HepG2 (cell line): ENCODE data around the gene ZNF618. TPM values are rescaled to one million over a fixed set of nuclear protein-coding genes. Genes with fewer than 3 reads are reported as not detected.

Experiments
- BORCS8-MEF2B ChIP-seq: sonication (generic); formaldehyde crosslinking; IDR thresholded peaks from 2 replicates; pipeline ENCODE4 v1.8.0; 2022; ENCODE audit warnings: mild to moderate bottlenecking, missing genetic modification reagents
- IKZF1 ChIP-seq: fragments of 450-650 bp; IDR thresholded peaks from 2 replicates; pipeline ENCODE4 v1.7.1; 2016
- NONO ChIP-seq, 2 experiments: fragments of 450-650 bp in 1 of 2; sonication (generic) in 1 of 2; formaldehyde crosslinking in 1 of 2; IDR thresholded peaks in 1 of 2; conservative IDR thresholded peaks in 1 of 2; 2 replicates each; pipeline versions ENCODE4 v1.6.1 to v1.8.0; 2017 to 2022; ENCODE audit warnings: mild to moderate bottlenecking in 1 of 2, missing genetic modification reagents in 1 of 2, moderate library complexity in 1 of 2
- ZBTB42 ChIP-seq: sonication (generic); formaldehyde crosslinking; IDR thresholded peaks from 2 replicates; pipeline ENCODE4 v1.5.0; 2020; ENCODE audit warnings: mild to moderate bottlenecking, missing genetic modification reagents
- ZNF264 ChIP-seq: sonication (generic); formaldehyde crosslinking; IDR thresholded peaks from 2 replicates; pipeline ENCODE4 v1.4.0; 2020; ENCODE audit warnings: missing genetic modification reagents
- ZNF354B ChIP-seq: sonication (generic); formaldehyde crosslinking; IDR thresholded peaks from 2 replicates; pipeline ENCODE4 v1.8.0; 2022; ENCODE audit warnings: mild to moderate bottlenecking, missing genetic modification reagents
- ZNF775 ChIP-seq: sonication (generic); formaldehyde crosslinking; IDR thresholded peaks from 2 replicates; pipeline ENCODE4 v1.4.0; 2020; ENCODE audit warnings: missing genetic modification reagents, mild to moderate bottlenecking, moderate library complexity, borderline replicate concordance
- ZNF83 ChIP-seq: sonication (generic); formaldehyde crosslinking; IDR thresholded peaks from 2 replicates; pipeline ENCODE4 v1.4.0; 2020; ENCODE audit warnings: missing genetic modification reagents, mild to moderate bottlenecking, borderline replicate concordance
- polyA plus RNA-seq, 8 experiments: library from polyadenylated mRNA; depleted of rRNA in 3 of 8; stranded (reverse) in 7 of 8; unstranded in 1 of 8; fragments of >200 nt; fragmentation: Illumina TruSeq in 4 of 8; extraction: Trizol in 4 of 8; gene quantifications; 2 replicates each; pipeline versions ENCODE4 v1.2.1 to v1.2.3, GENCODE V29; 2011 to 2016; ENCODE audit warnings: low read depth in 4 of 8, missing spikeins in 1 of 8, mixed read lengths in 1 of 8; ENCODE audit not compliant: insufficient read depth in 1 of 8
- total RNA-seq, 5 experiments: library from RNA; depleted of rRNA; stranded (reverse); fragments of >200 nt; fragmentation: Illumina TruSeq; extraction: Trizol; gene quantifications; 2 replicates each; pipeline ENCODE4 v1.2.3, GENCODE V29; 2016; ENCODE audit warnings: low read depth in 1 of 5
- TF ChIP-seq, protein P1 (sequence below): sonication (generic); formaldehyde crosslinking; IDR thresholded peaks from 2 replicates; pipeline ENCODE4 v1.4.0; 2020; ENCODE audit warnings: mild to moderate bottlenecking, missing genetic modification reagents, borderline replicate concordance
- TF ChIP-seq, protein P2 (sequence below): sonication (generic); formaldehyde crosslinking; IDR thresholded peaks from 2 replicates; pipeline ENCODE4 v1.5.0; 2020; ENCODE audit warnings: missing genetic modification reagents, mild to moderate bottlenecking, borderline replicate concordance
- TF ChIP-seq, protein P3 (sequence below): sonication (generic); formaldehyde crosslinking; IDR thresholded peaks from 2 replicates; pipeline ENCODE4 v1.4.0; 2020; ENCODE audit warnings: missing genetic modification reagents, borderline replicate concordance
- TF ChIP-seq, protein P4 (sequence below): sonication (generic); formaldehyde crosslinking; IDR thresholded peaks from 2 replicates; pipeline ENCODE4 v1.5.0; 2020; ENCODE audit warnings: mild to moderate bottlenecking, missing genetic modification reagents, borderline replicate concordance
- TF ChIP-seq, protein P5 (sequence below): sonication (generic); formaldehyde crosslinking; IDR thresholded peaks from 2 replicates; pipeline ENCODE4 v1.4.0; 2020; ENCODE audit warnings: mild to moderate bottlenecking, low read depth, missing genetic modification reagents

The ZNF618 gene
- total and polyA plus RNA-seq, 2 of the 13 experiments (the other 11 are each of a cell fraction or from before 2014, with no cell fraction given): 0.07 TPM

DNA sequence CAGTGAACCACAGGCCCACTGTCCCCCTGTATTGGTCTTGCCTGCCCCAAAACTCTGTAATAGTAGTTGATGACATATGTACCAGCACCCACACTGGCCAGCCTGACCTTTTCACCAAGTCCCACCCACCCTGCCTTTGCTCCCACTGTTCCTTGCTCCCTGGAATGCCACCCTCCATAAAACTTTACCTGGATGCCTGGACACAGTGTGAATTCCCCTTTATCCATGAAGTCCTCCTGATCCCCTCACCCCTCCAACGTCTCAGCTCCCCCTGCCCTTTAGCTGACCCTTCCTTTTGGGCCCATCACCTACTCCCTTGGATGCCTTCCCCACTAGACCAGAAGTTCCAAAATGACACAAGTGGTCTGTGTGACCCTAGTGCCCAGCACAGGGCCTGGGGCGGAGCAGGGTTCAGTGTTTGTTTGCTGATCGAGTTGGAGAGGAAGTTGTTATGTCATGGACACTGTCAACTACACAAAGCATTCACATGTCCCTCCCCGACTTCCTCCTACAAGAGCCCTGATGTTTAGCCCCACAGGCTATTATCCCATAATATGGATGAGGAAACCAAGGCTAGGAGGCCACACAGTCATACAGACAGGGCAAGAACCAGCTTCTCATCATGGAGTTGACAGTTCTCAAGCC, 185.8 kb downstream of the ZNF618 start (continued):
- TF ChIP-seq IKZF1 (no peak), NONO (IDR thresholded peaks at IDR 0.05) (no peak), NONO (CRISPR knock-in tag; conservative IDR thresholded peaks at IDR 0.05) (peak; percentile 44; the same call in 1 of the 2 replicates), ZNF264 (CRISPR knock-in tag) (no peak; the same call in 1 of the 2 replicates), ZNF354B (CRISPR knock-in tag) (no peak), ZNF83 (CRISPR knock-in tag) (no peak), ZNF775 (CRISPR knock-in tag) (no peak), ZBTB42 (CRISPR knock-in tag) (no peak), BORCS8-MEF2B (CRISPR knock-in tag) (no peak)
- TF ChIP-seq, protein P1, sequence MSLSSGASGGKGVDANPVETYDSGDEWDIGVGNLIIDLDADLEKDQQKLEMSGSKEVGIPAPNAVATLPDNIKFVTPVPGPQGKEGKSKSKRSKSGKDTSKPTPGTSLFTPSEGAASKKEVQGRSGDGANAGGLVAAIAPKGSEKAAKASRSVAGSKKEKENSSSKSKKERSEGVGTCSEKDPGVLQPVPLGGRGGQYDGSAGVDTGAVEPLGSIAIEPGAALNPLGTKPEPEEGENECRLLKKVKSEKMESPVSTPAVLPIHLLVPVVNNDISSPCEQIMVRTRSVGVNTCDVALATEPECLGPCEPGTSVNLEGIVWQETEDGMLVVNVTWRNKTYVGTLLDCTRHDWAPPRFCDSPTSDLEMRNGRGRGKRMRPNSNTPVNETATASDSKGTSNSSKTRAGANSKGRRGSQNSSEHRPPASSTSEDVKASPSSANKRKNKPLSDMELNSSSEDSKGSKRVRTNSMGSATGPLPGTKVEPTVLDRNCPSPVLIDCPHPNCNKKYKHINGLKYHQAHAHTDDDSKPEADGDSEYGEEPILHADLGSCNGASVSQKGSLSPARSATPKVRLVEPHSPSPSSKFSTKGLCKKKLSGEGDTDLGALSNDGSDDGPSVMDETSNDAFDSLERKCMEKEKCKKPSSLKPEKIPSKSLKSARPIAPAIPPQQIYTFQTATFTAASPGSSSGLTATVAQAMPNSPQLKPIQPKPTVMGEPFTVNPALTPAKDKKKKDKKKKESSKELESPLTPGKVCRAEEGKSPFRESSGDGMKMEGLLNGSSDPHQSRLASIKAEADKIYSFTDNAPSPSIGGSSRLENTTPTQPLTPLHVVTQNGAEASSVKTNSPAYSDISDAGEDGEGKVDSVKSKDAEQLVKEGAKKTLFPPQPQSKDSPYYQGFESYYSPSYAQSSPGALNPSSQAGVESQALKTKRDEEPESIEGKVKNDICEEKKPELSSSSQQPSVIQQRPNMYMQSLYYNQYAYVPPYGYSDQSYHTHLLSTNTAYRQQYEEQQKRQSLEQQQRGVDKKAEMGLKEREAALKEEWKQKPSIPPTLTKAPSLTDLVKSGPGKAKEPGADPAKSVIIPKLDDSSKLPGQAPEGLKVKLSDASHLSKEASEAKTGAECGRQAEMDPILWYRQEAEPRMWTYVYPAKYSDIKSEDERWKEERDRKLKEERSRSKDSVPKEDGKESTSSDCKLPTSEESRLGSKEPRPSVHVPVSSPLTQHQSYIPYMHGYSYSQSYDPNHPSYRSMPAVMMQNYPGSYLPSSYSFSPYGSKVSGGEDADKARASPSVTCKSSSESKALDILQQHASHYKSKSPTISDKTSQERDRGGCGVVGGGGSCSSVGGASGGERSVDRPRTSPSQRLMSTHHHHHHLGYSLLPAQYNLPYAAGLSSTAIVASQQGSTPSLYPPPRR (CRISPR knock-in tag): peak; percentile 86
- TF ChIP-seq, protein P2, sequence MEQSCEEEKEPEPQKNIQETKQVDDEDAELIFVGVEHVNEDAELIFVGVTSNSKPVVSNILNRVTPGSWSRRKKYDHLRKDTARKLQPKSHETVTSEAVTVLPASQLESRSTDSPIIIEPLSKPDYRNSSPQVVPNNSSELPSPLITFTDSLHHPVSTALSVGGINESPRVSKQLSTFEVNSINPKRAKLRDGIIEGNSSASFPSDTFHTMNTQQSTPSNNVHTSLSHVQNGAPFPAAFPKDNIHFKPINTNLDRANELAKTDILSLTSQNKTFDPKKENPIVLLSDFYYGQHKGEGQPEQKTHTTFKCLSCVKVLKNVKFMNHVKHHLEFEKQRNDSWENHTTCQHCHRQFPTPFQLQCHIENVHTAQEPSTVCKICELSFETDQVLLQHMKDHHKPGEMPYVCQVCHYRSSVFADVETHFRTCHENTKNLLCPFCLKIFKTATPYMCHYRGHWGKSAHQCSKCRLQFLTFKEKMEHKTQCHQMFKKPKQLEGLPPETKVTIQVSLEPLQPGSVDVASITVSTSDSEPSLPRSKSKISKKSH (CRISPR knock-in tag): no peak
- TF ChIP-seq, protein P3, sequence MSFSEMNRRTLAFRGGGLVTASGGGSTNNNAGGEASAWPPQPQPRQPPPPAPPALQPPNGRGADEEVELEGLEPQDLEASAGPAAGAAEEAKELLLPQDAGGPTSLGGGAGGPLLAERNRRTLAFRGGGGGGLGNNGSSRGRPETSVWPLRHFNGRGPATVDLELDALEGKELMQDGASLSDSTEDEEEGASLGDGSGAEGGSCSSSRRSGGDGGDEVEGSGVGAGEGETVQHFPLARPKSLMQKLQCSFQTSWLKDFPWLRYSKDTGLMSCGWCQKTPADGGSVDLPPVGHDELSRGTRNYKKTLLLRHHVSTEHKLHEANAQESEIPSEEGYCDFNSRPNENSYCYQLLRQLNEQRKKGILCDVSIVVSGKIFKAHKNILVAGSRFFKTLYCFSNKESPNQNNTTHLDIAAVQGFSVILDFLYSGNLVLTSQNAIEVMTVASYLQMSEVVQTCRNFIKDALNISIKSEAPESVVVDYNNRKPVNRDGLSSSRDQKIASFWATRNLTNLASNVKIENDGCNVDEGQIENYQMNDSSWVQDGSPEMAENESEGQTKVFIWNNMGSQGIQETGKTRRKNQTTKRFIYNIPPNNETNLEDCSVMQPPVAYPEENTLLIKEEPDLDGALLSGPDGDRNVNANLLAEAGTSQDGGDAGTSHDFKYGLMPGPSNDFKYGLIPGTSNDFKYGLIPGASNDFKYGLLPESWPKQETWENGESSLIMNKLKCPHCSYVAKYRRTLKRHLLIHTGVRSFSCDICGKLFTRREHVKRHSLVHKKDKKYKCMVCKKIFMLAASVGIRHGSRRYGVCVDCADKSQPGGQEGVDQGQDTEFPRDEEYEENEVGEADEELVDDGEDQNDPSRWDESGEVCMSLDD (CRISPR knock-in tag): no peak
- TF ChIP-seq, protein P4, sequence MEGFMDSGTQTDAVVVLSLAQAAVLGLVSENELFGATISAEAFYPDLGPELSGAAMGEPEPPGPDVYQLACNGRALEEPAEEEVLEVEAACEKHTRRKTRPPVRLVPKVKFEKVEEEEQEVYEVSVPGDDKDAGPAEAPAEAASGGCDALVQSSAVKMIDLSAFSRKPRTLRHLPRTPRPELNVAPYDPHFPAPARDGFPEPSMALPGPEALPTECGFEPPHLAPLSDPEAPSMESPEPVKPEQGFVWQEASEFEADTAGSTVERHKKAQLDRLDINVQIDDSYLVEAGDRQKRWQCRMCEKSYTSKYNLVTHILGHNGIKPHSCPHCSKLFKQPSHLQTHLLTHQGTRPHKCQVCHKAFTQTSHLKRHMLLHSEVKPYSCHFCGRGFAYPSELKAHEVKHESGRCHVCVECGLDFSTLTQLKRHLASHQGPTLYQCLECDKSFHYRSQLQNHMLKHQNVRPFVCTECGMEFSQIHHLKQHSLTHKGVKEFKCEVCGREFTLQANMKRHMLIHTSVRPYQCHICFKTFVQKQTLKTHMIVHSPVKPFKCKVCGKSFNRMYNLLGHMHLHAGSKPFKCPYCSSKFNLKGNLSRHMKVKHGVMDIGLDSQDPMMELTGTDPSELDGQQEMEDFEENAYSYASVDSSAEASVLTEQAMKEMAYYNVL (CRISPR knock-in tag): no peak
- TF ChIP-seq, protein P5, sequence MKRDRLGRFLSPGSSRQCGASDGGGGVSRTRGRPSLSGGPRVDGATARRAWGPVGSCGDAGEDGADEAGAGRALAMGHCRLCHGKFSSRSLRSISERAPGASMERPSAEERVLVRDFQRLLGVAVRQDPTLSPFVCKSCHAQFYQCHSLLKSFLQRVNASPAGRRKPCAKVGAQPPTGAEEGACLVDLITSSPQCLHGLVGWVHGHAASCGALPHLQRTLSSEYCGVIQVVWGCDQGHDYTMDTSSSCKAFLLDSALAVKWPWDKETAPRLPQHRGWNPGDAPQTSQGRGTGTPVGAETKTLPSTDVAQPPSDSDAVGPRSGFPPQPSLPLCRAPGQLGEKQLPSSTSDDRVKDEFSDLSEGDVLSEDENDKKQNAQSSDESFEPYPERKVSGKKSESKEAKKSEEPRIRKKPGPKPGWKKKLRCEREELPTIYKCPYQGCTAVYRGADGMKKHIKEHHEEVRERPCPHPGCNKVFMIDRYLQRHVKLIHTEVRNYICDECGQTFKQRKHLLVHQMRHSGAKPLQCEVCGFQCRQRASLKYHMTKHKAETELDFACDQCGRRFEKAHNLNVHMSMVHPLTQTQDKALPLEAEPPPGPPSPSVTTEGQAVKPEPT (CRISPR knock-in tag): no peak
